ENCODE measurements around the gene PUM1. TPM values are rescaled to one million over a fixed set of nuclear protein-coding genes. Genes with fewer than 3 reads are reported as not detected.

PUM1 gene
- total and polyA plus RNA-seq, 8 donors = 12.9 to 126 (median 78.5) TPM

- 59 to 79% (median 64%) methylated on average over 8 of the region's 8 CpGs for WGBS, 5 donors
- no peak overlapping the region for H3K27ac ChIP-seq
- intact Hi-C loops (cut with DNase I; ENCODE audit: low total_unique reads) = no loop called here
Observed at GRCh38 chr1:31111290-31111951, 45.9 kb upstream of the PUM1 start.

DNA sequence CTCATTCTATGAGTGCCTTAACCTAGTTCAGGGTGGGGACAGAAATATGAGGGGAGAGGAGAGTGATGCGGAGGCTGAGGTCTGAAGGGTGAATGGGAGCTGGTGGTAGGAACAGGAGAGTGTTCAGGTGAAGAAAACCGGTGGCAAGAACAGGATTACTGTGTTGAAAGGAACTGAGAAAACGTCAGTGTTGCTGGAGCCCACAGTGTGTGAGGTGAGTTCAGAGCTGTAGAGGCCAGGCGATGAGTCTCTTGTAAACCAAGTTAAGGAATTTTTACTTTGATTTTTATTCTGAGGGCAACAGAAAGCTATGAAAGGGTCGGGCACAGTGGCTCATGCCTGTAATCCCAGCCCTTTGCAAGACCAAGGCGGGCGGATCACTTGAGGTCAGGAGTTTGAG, 45.3 kb upstream of the PUM1 start:
- H3K27ac ChIP-seq = no peak overlapping the region
- intact Hi-C loops (cut with DNase I; ENCODE audit: low total_unique reads) = no loop called here
- DNase-seq = no peak
- no peak overlapping the region for H3K4me3 ChIP-seq
- no peaks in the 10 kb centered on the region for H3K9me3 ChIP-seq
- TF ChIP-seq POLR2AphosphoS5 (IDR thresholded peaks at IDR 0.05) (no peak), EP300 (IDR thresholded peaks at IDR 0.05) (no peak), CTCF (IDR thresholded peaks at IDR 0.05) (no peak), POLR2A (IDR thresholded peaks at IDR 0.05) (no peak)
- WGBS, 5 donors = 85 to 94% (median 90%) methylated on average over 7 of the region's 7 CpGs
- peaks cover 0 to 21% (median 0%) of the 10 kb centered on the region in 3 donors for H3K27me3 ChIP-seq
- H3K36me3 ChIP-seq = no peaks in the 10 kb centered on the region
- no peaks in the 10 kb centered on the region for H3K4me1 ChIP-seq

More at GRCh38 chr1:31111290-31111951, 45.9 kb upstream of the PUM1 start:
- H3K9me3 ChIP-seq = no peaks in the 10 kb centered on the region
- peak; percentile 40 to 62 for DNase-seq
- H3K27me3 ChIP-seq = peaks cover 0 to 21% (median 0%) of the 10 kb centered on the region in 3 donors
- no peak overlapping the region for H3K4me3 ChIP-seq
- TF ChIP-seq CTCF (IDR thresholded peaks at IDR 0.05) = no peak
- TF ChIP-seq POLR2A (IDR thresholded peaks at IDR 0.05) = no peak
- TF ChIP-seq POLR2AphosphoS5 (IDR thresholded peaks at IDR 0.05) = no peak
- TF ChIP-seq EP300 (IDR thresholded peaks at IDR 0.05) = no peak
- H3K4me1 ChIP-seq = no peaks in the 10 kb centered on the region
- no peaks in the 10 kb centered on the region for H3K36me3 ChIP-seq

- H3K27me3 ChIP-seq = peaks cover 0 to 6% (median 0%) of the 10 kb centered on the region in 3 donors
- no peaks in the 10 kb centered on the region for H3K9me3 ChIP-seq
- intact Hi-C loops (cut with DNase I; ENCODE audit: low total_unique reads) = no loop called here
- no peaks in the 10 kb centered on the region for H3K4me1 ChIP-seq
- H3K4me3 ChIP-seq = no peak overlapping the region
- 90 to 98% (median 91%) methylated on average over 5 of the region's 5 CpGs for WGBS, 5 donors
- TF ChIP-seq POLR2A (IDR thresholded peaks at IDR 0.05) = no peak
- TF ChIP-seq CTCF (IDR thresholded peaks at IDR 0.05) = no peak
- TF ChIP-seq POLR2AphosphoS5 (IDR thresholded peaks at IDR 0.05) = no peak
- TF ChIP-seq EP300 (IDR thresholded peaks at IDR 0.05) = no peak
- no peak overlapping the region for H3K27ac ChIP-seq
- no peak for DNase-seq
- H3K36me3 ChIP-seq = no peaks in the 10 kb centered on the region
Observed at GRCh38 chr1:31108861-31109260, 43.3 kb upstream of the PUM1 start.

DNA sequence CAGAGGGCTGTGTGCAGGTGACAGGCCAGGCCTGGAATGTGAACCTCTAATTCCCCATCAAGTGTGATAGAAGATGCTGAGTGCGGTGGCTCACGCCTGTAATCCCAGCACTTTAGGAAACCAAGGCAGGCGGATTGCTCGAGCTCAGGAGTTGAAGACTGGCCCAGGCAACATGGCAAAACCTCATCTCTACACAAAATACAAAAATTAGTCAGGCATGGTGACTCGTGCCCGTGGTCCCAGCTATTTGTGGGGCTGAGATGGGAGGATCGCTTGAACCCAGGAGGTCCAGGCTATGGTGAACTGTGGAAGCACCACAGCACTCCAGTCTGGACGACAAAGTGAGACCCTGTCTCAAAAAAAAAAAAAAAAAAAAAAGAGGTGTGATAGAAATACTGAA, 40.1 kb upstream of the PUM1 start:
- 86 to 92% (median 90%) methylated on average over 8 of the region's 8 CpGs for WGBS, 5 donors

More for the DNA sequence above, 40.1 kb upstream of the PUM1 start:
- Histone ChIP-seq H3K27me3 (no peaks in the 10 kb centered on the region), H3K4me3 (no peak overlapping the region), H3K36me3 (no peaks in the 10 kb centered on the region), H3K4me1 (peaks cover 8 to 15% (median 10%) of the 10 kb centered on the region in 4 donors), H3K27ac (no peak overlapping the region), H3K9me3 (no peaks in the 10 kb centered on the region)
- intact Hi-C loops (cut with DNase I; ENCODE audit: low total_unique reads) = no loop called here
- no peak for DNase-seq
- no peak for TF ChIP-seq POLR2A (IDR thresholded peaks at IDR 0.05)
- no peak for TF ChIP-seq CTCF (IDR thresholded peaks at IDR 0.05)
- TF ChIP-seq POLR2AphosphoS5 (IDR thresholded peaks at IDR 0.05) = no peak
- TF ChIP-seq EP300 (IDR thresholded peaks at IDR 0.05) = no peak
